A673 (cell line): ENCODE data around the gene LYRM2. TPM values are rescaled to one million over a fixed set of nuclear protein-coding genes. Genes with fewer than 3 reads are reported as not detected.
A peak's percentile ranks its signal among the peaks of the same experiment; 100 is the strongest.

Experiments
- Bru-seq: library from RNA; stranded (reverse); fragments of 400-500 nt; gene quantifications from one replicate; lab custom pipeline; 2021; lab: Mats Ljungman, UMichigan
- BruChase-seq, 2 experiments: library from RNA; stranded (reverse); fragments of 400-500 nt; gene quantifications; one replicate each; lab custom pipeline; 2021; lab: Mats Ljungman, UMichigan
- BruUV-seq: library from RNA; stranded (reverse); fragments of 400-500 nt; replicated peaks from 2 replicates; lab custom pipeline; 2021; lab: Mats Ljungman, UMichigan
- CTCF ChIA-PET: fragments of 300-600 bp; sonication (Branson Sonifier 250); formaldehyde crosslinking; loops from one replicate; lab custom pipeline; 2022; ENCODE audit warnings: antibody characterized with exemption; lab: Charles Lee
- POLR2A ChIA-PET: fragments of 300-600 bp; sonication (Branson Sonifier 250); formaldehyde crosslinking; loops from one replicate; lab custom pipeline; 2022; ENCODE audit warnings: antibody characterized with exemption; ENCODE audit not compliant: low non-redundant PET; lab: Charles Lee
- DNase-seq: peaks from one replicate; pipeline ENCODE4 v3.0.0-alpha.2; 2015; ENCODE audit warnings: low spot score
- H3K27ac ChIP-seq: fragments of 200-600 bp; sonication (generic); 2 replicates; pipeline ENCODE4 v1.5.1; 2016; ENCODE audit warnings: mixed run types, low read depth, mild to moderate bottlenecking, mixed read lengths, antibody characterized with exemption, low read length; ENCODE audit not compliant: poor library complexity, severe bottlenecking
- H3K27me3 ChIP-seq: fragments of 200-600 bp; sonication (generic); replicated peaks from 2 replicates; pipeline ENCODE4 v1.6.1; 2017; ENCODE audit warnings: mixed run types, low read depth, mild to moderate bottlenecking, mixed read lengths, antibody characterized with exemption, low read length; ENCODE audit not compliant: insufficient read depth, poor library complexity
- H3K36me3 ChIP-seq: fragments of 200-600 bp; sonication (generic); 2 replicates; pipeline ENCODE4 v1.6.1; 2016; ENCODE audit warnings: mixed run types, mild to moderate bottlenecking, mixed read lengths, antibody characterized with exemption, low read length; ENCODE audit not compliant: insufficient read depth, poor library complexity, severe bottlenecking
- H3K4me1 ChIP-seq: fragments of 200-600 bp; sonication (generic); 2 replicates; pipeline ENCODE4 v1.6.1; 2017; ENCODE audit warnings: mixed run types, mild to moderate bottlenecking, mixed read lengths, antibody characterized with exemption, low read length; ENCODE audit not compliant: insufficient read depth, poor library complexity, severe bottlenecking
- H3K4me3 ChIP-seq: fragments of 200-600 bp; sonication (generic); 2 replicates; pipeline ENCODE4 v1.5.1; 2016; ENCODE audit warnings: low read depth, mixed run types, mild to moderate bottlenecking, mixed read lengths, low read length; ENCODE audit not compliant: poor library complexity, severe bottlenecking
- H3K9me3 ChIP-seq: fragments of 200-600 bp; sonication (generic); 2 replicates; pipeline ENCODE4 v1.6.1; 2016; ENCODE audit warnings: mixed run types, low read depth, mild to moderate bottlenecking, mixed read lengths, antibody characterized with exemption, low read length; ENCODE audit not compliant: poor library complexity, severe bottlenecking
- EZH2 ChIP-seq: fragments of 200-600 bp; sonication (generic); IDR thresholded peaks from 2 replicates; pipeline ENCODE4 v1.6.1; 2017; ENCODE audit warnings: borderline replicate concordance, low read depth, mild to moderate bottlenecking, mixed read lengths, antibody characterized with exemption, low read length; ENCODE audit not compliant: poor library complexity, severe bottlenecking
- intact Hi-C: fragments of 100-400 bp; cut with micrococcal nuclease; formaldehyde crosslinking; loops from one replicate; pipeline ENCODE4 v1.10.0; 2022; ENCODE audit not compliant: unreplicated experiment
- long read RNA-seq: library from polyadenylated mRNA; stranded (forward); transcript quantifications from one replicate; pipeline ENCODE4 v2.0.0, GENCODE V29; 2022
- total RNA-seq: library from RNA; stranded (reverse); gene quantifications from 2 replicates; pipeline ENCODE4 v1.2.3, GENCODE V29; 2021
- TF ChIP-seq, protein P1 (sequence below): fragments of 300-800, 200-600 bp; sonication (generic); conservative IDR thresholded peaks from 2 replicates; pipeline ENCODE4 v1.5.1; 2017; ENCODE audit warnings: low read depth, mild to moderate bottlenecking, antibody characterized with exemption, low read length, moderate library complexity, mixed read lengths

LYRM2 gene, protein sequence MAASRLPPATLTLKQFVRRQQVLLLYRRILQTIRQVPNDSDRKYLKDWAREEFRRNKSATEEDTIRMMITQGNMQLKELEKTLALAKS
- total RNA-seq (64.3 and 68.2 TPM in 2 replicates), Bru-seq, nascent RNA (percentile 60 among the genes with signal in this experiment), BruChase-seq, experiment 1, labeled RNA remaining after a 2-hour chase (percentile 64 among the genes with signal in this experiment), BruChase-seq, experiment 2, labeled RNA remaining after a 6-hour chase (percentile 76 among the genes with signal in this experiment)
- long read RNA-seq, full-length matches to known transcripts, result 70 of 87 reads
- long read RNA-seq, partial matches to known transcripts, result 2 of 87 reads
- long read RNA-seq, other reads (novel, unspliced or antisense), result 15 of 87 reads

DNA sequence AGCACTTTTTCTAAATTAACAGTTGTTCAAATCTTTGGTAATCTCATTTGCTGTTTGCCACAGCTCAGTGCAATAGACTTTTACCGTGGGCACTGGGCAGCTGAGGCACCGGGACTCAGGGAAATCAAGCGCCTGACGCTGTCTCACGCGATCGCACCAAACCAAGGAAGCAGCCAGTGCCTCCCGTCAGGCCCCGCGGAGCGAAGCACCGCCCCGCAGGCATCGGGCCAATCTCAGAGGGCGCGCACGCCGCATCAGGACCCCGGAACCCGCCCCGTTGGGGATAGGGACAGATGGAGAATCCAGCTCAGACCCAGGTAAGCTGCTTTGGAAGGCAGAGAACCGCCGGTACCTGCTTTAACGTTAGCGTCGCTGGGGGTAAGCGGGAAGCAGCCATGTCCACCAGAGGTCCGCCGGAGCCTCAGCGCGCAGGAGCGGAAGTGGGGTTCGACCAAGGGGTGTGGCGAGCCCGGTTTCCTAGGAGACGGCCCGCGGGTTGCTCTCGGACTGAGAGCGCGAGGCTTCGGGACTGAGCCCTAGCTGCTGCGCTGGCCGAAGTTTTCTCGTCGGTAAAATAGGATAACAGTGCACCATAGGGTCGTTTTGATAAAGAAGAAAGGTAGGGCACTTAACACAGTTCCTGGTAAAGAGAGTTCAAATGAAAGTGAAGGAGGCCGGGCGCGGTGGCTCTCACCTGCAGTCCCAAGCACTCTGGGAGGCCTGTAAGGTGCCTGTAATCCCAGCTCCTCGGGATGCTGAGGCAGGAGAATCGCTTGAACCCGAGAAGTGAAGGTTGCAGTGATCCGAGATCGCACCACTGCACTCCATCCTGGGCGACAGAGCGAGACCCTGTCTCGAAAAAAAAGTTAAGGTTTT is at the start of gene LYRM2:
TSS of gene LYRM2 (minus strand) at position 428 of the 876 bp plus-strand sequence. CDS start at position 397, 31 bp downstream.
- no peaks in the 10 kb centered on the region for H3K9me3 ChIP-seq
- intact Hi-C loops, result loop anchor here (1.0 kb wide), 1 partner anchor 205 kb away; the partner anchor contains the start of gene ANKRD6
- no TSS peak for BruUV-seq
- peaks cover 24% of the 10 kb centered on the region for H3K36me3 ChIP-seq
- peaks cover 11% of the 10 kb centered on the region for H3K4me1 ChIP-seq
- DNase-seq, result peak; percentile 96
- H3K27me3 ChIP-seq, result no peaks in the 10 kb centered on the region
- ChIA-PET CTCF (interaction anchor here (0.6 to 1.1 kb wide), 2 partner anchors 267 to 301 kb away, joined by 3 to 8 read pairs; no protein-coding TSS in a partner anchor), POLR2A (no interaction called here)
- TF ChIP-seq EZH2, result no peak
- TF ChIP-seq, protein P1, sequence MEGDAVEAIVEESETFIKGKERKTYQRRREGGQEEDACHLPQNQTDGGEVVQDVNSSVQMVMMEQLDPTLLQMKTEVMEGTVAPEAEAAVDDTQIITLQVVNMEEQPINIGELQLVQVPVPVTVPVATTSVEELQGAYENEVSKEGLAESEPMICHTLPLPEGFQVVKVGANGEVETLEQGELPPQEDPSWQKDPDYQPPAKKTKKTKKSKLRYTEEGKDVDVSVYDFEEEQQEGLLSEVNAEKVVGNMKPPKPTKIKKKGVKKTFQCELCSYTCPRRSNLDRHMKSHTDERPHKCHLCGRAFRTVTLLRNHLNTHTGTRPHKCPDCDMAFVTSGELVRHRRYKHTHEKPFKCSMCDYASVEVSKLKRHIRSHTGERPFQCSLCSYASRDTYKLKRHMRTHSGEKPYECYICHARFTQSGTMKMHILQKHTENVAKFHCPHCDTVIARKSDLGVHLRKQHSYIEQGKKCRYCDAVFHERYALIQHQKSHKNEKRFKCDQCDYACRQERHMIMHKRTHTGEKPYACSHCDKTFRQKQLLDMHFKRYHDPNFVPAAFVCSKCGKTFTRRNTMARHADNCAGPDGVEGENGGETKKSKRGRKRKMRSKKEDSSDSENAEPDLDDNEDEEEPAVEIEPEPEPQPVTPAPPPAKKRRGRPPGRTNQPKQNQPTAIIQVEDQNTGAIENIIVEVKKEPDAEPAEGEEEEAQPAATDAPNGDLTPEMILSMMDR, result 0 out of 2 replicates have a peak, but pooled peaks have one; percentile 13
- H3K4me3 ChIP-seq, result peak within 1 kb of the TSS; percentile 56
- H3K27ac ChIP-seq, result peak within 1 kb of the TSS; percentile 76

DNA sequence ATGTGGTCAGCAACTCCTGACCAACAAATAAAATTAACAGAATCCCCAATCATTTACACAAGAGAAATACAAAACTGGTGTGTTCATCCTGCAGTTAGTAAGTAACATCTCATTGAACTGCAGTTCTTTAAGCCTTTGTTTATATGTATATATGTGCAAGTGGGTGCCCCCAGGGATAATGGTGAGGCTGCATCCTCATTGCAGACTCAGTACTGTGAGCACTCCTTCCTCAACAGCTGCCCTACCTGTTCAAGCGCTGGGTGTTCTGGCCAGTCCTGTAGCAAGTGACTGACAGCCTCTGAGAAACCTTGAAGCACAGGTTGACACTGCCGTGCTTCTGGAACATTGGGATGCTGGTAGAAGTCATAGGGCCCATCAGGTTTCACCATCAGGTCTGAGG is 49.8 kb upstream of the LYRM2 start:
- Histone ChIP-seq H3K36me3 (peaks cover 71% of the 10 kb centered on the region), H3K9me3 (no peaks in the 10 kb centered on the region), H3K27me3 (no peaks in the 10 kb centered on the region), H3K4me3 (no peak overlapping the region), H3K4me1 (peaks cover 24% of the 10 kb centered on the region), H3K27ac (no peak overlapping the region)
- CTCF ChIA-PET, result no interaction called here
- DNase-seq, result no peak
- intact Hi-C loops, result no loop called here
- TF ChIP-seq, protein P1, result no peak
- no peak for TF ChIP-seq EZH2
- BruUV-seq, result no TSS peak
- POLR2A ChIA-PET, result no interaction called here

DNA sequence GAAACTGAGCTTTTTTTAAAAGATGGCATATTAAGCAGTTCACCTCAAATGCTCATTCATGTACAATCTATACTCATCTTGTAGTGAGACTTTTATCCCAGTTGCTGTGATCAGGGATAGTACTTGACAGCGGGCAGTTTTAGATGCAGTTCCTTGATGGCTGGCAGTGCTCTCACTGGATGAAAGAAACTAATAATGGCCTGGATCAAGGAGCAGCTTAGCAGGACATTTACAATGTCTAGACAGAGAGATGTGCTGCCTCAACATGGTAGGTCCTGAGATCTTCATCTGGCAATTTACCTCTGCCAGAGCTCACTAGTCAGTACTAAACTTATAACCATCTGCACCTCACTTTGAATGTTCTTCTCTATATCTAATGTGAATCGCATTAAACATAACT is 46.8 kb upstream of the LYRM2 start:
- no TSS peak for BruUV-seq
- no peak overlapping the region for H3K4me3 ChIP-seq
- no peak for DNase-seq
- TF ChIP-seq EZH2, result no peak
- TF ChIP-seq, protein P1, result no peak
- peaks cover 13% of the 10 kb centered on the region for H3K4me1 ChIP-seq
- no peaks in the 10 kb centered on the region for H3K9me3 ChIP-seq
- intact Hi-C loops, result no loop called here
- ChIA-PET CTCF (no interaction called here), POLR2A (no interaction called here)
- no peaks in the 10 kb centered on the region for H3K27me3 ChIP-seq
- H3K27ac ChIP-seq, result no peak overlapping the region
- peaks cover 79% of the 10 kb centered on the region for H3K36me3 ChIP-seq
